Peyer's patch (tissue), 4 donors: ENCODE data around the gene FALEC.
"Not testable (repeated sequence)": the region's sequence is repeated elsewhere in the genome, so short reads cannot be mapped to it uniquely, and the experiment has no call there.

Experiments
- POLR2A ChIP-seq, 2 donors: fragments of 450-650 bp; IDR thresholded peaks; one replicate each; pipeline ENCODE4 v1.5.1; 2017; ENCODE audit warnings: antibody characterized with exemption in 2 of 2, mild to moderate bottlenecking in 2 of 2, moderate library complexity in 2 of 2
- TF ChIP-seq, protein P1 (sequence below), 6 experiments: fragments of 450-650 bp in 4 of 6; fragments of 200-600 bp in 2 of 6; sonication (generic) in 1 of 6; IDR thresholded peaks; one replicate each; pipeline ENCODE4 v1.5.1; 2017 to 2019; ENCODE audit warnings: antibody characterized with exemption in 6 of 6, mild to moderate bottlenecking in 3 of 6, moderate library complexity in 1 of 6

GRCh38 chr1:150581962-150582361, 66.4 kb downstream of the FALEC start:
- TF ChIP-seq POLR2A (IDR thresholded peaks at IDR 0.05) = not testable (repeated sequence)
- TF ChIP-seq, protein P1, sequence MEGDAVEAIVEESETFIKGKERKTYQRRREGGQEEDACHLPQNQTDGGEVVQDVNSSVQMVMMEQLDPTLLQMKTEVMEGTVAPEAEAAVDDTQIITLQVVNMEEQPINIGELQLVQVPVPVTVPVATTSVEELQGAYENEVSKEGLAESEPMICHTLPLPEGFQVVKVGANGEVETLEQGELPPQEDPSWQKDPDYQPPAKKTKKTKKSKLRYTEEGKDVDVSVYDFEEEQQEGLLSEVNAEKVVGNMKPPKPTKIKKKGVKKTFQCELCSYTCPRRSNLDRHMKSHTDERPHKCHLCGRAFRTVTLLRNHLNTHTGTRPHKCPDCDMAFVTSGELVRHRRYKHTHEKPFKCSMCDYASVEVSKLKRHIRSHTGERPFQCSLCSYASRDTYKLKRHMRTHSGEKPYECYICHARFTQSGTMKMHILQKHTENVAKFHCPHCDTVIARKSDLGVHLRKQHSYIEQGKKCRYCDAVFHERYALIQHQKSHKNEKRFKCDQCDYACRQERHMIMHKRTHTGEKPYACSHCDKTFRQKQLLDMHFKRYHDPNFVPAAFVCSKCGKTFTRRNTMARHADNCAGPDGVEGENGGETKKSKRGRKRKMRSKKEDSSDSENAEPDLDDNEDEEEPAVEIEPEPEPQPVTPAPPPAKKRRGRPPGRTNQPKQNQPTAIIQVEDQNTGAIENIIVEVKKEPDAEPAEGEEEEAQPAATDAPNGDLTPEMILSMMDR (IDR thresholded peaks at IDR 0.05) = not testable (repeated sequence)
